LNCAP (cell line): ENCODE data around the gene KCNG2.

Source experiments
- CTCF ChIP-seq: fragments of 450-650 bp; IDR thresholded peaks from 2 replicates; pipeline ENCODE4 v1.5.1; 2017; ENCODE audit warnings: mild to moderate bottlenecking

The KCNG2 gene, protein sequence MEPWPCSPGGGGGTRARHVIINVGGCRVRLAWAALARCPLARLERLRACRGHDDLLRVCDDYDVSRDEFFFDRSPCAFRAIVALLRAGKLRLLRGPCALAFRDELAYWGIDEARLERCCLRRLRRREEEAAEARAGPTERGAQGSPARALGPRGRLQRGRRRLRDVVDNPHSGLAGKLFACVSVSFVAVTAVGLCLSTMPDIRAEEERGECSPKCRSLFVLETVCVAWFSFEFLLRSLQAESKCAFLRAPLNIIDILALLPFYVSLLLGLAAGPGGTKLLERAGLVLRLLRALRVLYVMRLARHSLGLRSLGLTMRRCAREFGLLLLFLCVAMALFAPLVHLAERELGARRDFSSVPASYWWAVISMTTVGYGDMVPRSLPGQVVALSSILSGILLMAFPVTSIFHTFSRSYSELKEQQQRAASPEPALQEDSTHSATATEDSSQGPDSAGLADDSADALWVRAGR

GRCh38 chr18:79797518-79798345 is at the start of gene KCNG2:
Gene KCNG2, plus strand, starts transcription at chr18:79797938. Its CDS starts 65,730 bp downstream, at chr18:79863668.
- TF ChIP-seq CTCF: peak; percentile 38; the same call in 1 of the 2 replicates

- TF ChIP-seq CTCF: no peak
These were observed 49.2 kb upstream of the KCNG2 start for GRCh38 chr18:79748321-79749180.

DNA sequence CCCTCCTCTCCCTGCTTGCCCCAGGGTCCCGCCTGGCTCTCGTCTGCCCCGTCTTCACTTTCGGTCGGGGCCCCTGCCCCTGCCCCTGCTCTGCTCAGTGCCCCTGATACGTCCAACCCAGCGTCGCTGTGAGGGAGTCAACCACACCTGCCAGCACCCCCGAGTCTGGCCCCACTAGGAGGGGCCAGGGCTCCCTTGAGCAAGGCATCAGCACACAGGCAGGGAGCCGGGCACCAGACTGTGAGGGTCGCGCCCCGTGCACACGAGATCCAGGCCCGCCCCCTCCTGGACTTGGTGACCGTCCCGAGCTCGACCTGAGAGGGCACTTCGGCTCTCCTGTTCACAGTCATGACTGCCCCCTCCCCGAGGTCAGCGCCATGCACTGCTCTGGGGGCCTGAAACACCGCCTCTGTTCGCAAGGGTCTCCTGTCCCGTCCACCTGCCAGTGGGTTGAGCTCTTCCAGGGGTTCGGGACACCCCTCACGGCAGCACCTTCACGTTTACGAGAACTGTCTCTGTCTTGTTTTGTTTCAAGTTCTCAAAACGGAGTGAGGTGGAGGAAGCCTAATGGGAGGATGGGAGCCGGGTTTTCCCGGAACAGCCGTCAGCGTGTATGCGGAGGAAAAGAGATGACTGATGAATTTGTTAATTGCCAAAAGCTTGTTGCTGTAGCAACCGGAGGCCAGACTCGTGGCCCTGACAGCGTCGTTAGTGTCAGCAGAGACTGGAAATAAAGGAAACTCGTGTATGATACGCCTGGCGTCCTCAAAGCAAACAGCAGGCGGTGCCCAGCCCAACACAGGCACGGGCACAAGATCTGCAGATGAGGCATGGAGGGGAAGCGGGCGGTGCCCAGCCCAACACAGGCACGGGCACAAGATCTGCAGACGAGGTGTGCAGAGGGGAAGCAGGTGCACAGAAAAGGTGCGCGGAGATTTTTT is 48.2 kb upstream of the KCNG2 start:
- no peak for TF ChIP-seq CTCF

GRCh38 chr18:79750980-79751571 is 46.7 kb upstream of the KCNG2 start:
- TF ChIP-seq CTCF: no peak

DNA sequence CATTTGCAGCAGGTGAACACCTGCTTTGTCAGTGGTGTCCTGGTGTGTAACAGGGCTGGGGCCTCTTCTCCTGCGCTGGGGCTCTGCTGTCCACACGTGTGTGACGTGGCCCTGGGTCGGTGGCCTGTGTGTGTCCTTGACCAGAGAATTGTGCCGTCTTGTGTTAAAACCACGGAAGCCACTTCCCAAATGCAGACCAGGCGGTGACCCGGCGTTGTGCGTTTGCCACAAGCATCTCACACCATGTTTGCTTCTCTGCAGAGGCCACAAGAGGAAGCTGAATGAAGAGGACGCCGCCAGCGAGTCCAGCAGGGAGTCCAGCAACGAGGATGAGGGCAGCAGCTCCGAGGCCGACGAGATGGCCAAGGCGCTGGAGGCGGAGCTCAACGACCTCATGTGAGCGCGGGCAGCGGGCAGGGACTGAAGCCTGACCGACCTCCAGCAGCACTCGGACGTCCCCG is 44.3 kb upstream of the KCNG2 start:
- TF ChIP-seq CTCF: no peak

DNA sequence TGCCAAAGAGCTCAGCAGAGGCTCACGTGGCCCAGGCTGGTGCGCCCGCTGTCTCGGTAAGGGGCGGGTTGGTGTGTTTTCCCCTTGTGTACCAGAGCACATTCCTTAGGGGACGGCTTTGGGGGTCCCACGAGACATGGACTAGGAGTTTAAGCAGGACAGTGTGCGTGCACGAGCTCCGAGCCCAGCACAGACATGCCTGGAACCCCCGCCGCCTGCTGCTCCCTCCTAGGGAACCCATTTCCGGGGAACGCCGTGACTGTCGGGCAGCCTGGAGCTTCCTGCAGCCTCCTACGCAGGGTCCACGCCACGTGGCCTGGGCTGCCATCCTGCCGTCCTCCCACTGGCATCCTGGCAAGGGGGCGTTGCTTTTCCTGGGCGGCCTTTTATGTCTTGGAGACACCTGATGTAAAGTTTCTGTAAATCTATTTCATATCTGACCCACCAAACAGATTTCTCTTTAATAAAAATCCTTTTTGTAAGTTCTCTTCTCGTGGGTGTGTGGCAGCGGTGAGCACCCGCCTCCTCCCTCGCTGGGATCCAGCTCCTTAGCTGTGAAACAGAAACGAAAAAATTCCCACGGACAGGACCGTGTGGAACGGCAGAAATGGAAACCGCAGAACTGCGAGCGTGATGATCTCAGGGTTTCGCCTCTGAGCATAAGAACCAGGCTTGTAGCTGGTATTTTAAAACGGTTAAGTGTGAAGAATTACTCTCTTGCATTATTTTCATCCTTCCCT is 43.5 kb upstream of the KCNG2 start:
- no peak for TF ChIP-seq CTCF
